Neural progenitor cell (in vitro differentiated cells): ENCODE measurements around the gene CCDC47.

Experiments used
- CTCF ChIP-seq: fragments of 200-600 bp; sonication (generic); IDR thresholded peaks from 2 replicates; pipeline ENCODE4 v1.5.1; 2017; ENCODE audit warnings: antibody characterized with exemption, mild to moderate bottlenecking
- EZH2 ChIP-seq: fragments of 200-600 bp; sonication (generic); IDR thresholded peaks from 2 replicates; pipeline ENCODE4 v1.6.1; 2017; ENCODE audit warnings: antibody characterized with exemption, mild to moderate bottlenecking, moderate library complexity
- EZH2phosphoT487 ChIP-seq: fragments of 200-600 bp; sonication (generic); IDR thresholded peaks from 2 replicates; pipeline ENCODE4 v1.6.1; 2017; ENCODE audit warnings: antibody characterized with exemption

GRCh38 chr17:63704836-63705235 lies 68.6 kb downstream of the CCDC47 start:
- no peak for TF ChIP-seq EZH2
- no peak for TF ChIP-seq CTCF
- TF ChIP-seq EZH2phosphoT487, result no peak
